Stimulated activated CD8-positive, alpha-beta memory T cell treated with anti-CD3 and anti-CD28 coated beads, Interleukin-12 subunit alpha, Interleukin-12 subunit beta, amount 100 ng/mL, for 1 hour (primary cell): ENCODE results near the gene MAP10.

Source experiments
- DNase-seq: peaks from one replicate; pipeline ENCODE4 v3.0.0-alpha.2; 2020; ENCODE audit warnings: low read depth

Gene MAP10

GRCh38 chr1:232854798-232855159 lies 49.6 kb downstream of the MAP10 start:
- no peak for DNase-seq

- no peak for DNase-seq
These were observed 51.3 kb downstream of the MAP10 start for GRCh38 chr1:232856541-232856940.
